C4-2B (cell line): ENCODE results near the gene FGD1.
"Not testable (repeated sequence)": the region's sequence is repeated elsewhere in the genome, so short reads cannot be mapped to it uniquely, and the experiment has no call there.

Experiments
- H3K27ac ChIP-seq: fragments of 450-650 bp; 2 replicates; pipeline ENCODE4 v1.5.1; 2017
- CTCF ChIP-seq: fragments of 450-650 bp; conservative IDR thresholded peaks from 2 replicates; pipeline ENCODE4 v1.5.1; 2017; ENCODE audit warnings: mild to moderate bottlenecking
- ZFX ChIP-seq: fragments of 450-650 bp; IDR thresholded peaks from 2 replicates; pipeline ENCODE4 v1.6.1; 2017

FGD1 gene

GRCh38 chrX:54509400-54509799 lies 13.4 kb upstream of the FGD1 start:
- H3K27ac ChIP-seq, result no peak overlapping the region
- no peak for TF ChIP-seq ZFX
- no peak for TF ChIP-seq CTCF

- TF ChIP-seq ZFX, result no peak
- TF ChIP-seq CTCF, result no peak
- no peak overlapping the region for H3K27ac ChIP-seq
These were observed 902 bp upstream of the FGD1 start for GRCh38 chrX:54496936-54497335.

- no peak overlapping the region for H3K27ac ChIP-seq
- no peak for TF ChIP-seq ZFX
- no peak for TF ChIP-seq CTCF
These were observed 451 bp upstream of the FGD1 start for GRCh38 chrX:54496517-54496852.

GRCh38 chrX:54494989-54495813 lies 833 bp downstream of the FGD1 start:
- TF ChIP-seq ZFX (no peak), CTCF (no peak)
- H3K27ac ChIP-seq, result peak overlapping the region; percentile 42

GRCh38 chrX:54494166-54494988 lies 1.7 kb downstream of the FGD1 start:
- H3K27ac ChIP-seq, result no peak overlapping the region
- no peak for TF ChIP-seq CTCF
- TF ChIP-seq ZFX, result no peak

- no peak for TF ChIP-seq ZFX
- TF ChIP-seq CTCF, result no peak
These were observed 3.7 kb downstream of the FGD1 start for GRCh38 chrX:54492340-54492739.

GRCh38 chrX:54489819-54490218 lies 6.2 kb downstream of the FGD1 start:
- H3K27ac ChIP-seq, result not testable (repeated sequence)

More at GRCh38 chrX:54492340-54492739, 3.7 kb downstream of the FGD1 start:
- no peak overlapping the region for H3K27ac ChIP-seq
